ENCODE measurements around the gene HOXB4. TPM values are rescaled to one million over a fixed set of nuclear protein-coding genes. Genes with fewer than 3 reads are reported as not detected.

Gene HOXB4
- total and polyA plus RNA-seq, 4 donors, result 1.4 to 6.7 (median 2.6) TPM

- ATAC-seq (ENCODE audit: insufficient read depth, low FRiP score) (no peak), DNase-seq (no peak)
- H3K27ac ChIP-seq (ENCODE audit: low read depth in 1 of 2, low read length in 1 of 2), result no peak overlapping the region
- H3K4me1 ChIP-seq (ENCODE audit: control insufficient read depth in 5 of 5, insufficient read depth in 5 of 5, low read length in 5 of 5), result peaks cover 0 to 26% (median 6%) of the 10 kb centered on the region in 5 donors
- H3K9me3 ChIP-seq (ENCODE audit: control insufficient read depth in 4 of 4, insufficient read depth in 3 of 4, low read length in 3 of 4), result no peaks in the 10 kb centered on the region
- no peaks in the 10 kb centered on the region for H3K36me3 ChIP-seq (ENCODE audit: control insufficient read depth in 4 of 4, insufficient read depth in 4 of 4, low read length in 4 of 4)
- H3K4me3 ChIP-seq, result no peak overlapping the region
- no peak overlapping the region for H3K9ac ChIP-seq (ENCODE audit: insufficient read depth in 1 of 2, low read length in 2 of 2)
- 63 to 81% methylated on average over 37 of the region's 37 CpGs for WGBS, 2 donors
- TF ChIP-seq CTCF (IDR thresholded peaks at IDR 0.05; ENCODE audit: control extremely low read depth, extremely low read depth), result no peak
- peaks cover 0 to 57% (median 3%) of the 10 kb centered on the region in 3 donors for H3K27me3 ChIP-seq (ENCODE audit: control insufficient read depth in 3 of 3, insufficient read depth in 3 of 3, low read length in 2 of 3)
Measured at GRCh38 chr17:48530208-48530886, 47.8 kb downstream of the HOXB4 start.

- 77 to 84% methylated on average over 11 of the region's 11 CpGs for WGBS, 2 donors
- H3K27ac ChIP-seq (ENCODE audit: low read depth in 1 of 2, low read length in 1 of 2), result no peak overlapping the region
- no peak overlapping the region for H3K4me3 ChIP-seq
- no peaks in the 10 kb centered on the region for H3K36me3 ChIP-seq (ENCODE audit: control insufficient read depth in 4 of 4, insufficient read depth in 4 of 4, low read length in 4 of 4)
- H3K4me1 ChIP-seq (ENCODE audit: control insufficient read depth in 5 of 5, insufficient read depth in 5 of 5, low read length in 5 of 5), result peaks cover 0 to 26% (median 6%) of the 10 kb centered on the region in 5 donors
- H3K9me3 ChIP-seq (ENCODE audit: control insufficient read depth in 4 of 4, insufficient read depth in 3 of 4, low read length in 3 of 4), result no peaks in the 10 kb centered on the region
- peaks cover 0 to 61% (median 3%) of the 10 kb centered on the region in 3 donors for H3K27me3 ChIP-seq (ENCODE audit: control insufficient read depth in 3 of 3, insufficient read depth in 3 of 3, low read length in 2 of 3)
- ATAC-seq (ENCODE audit: insufficient read depth, low FRiP score), result no peak
- no peak overlapping the region for H3K9ac ChIP-seq (ENCODE audit: insufficient read depth in 1 of 2, low read length in 2 of 2)
- no peak for TF ChIP-seq CTCF (IDR thresholded peaks at IDR 0.05; ENCODE audit: control extremely low read depth, extremely low read depth)
- DNase-seq, result no peak
Measured at GRCh38 chr17:48529683-48530009, 48.5 kb downstream of the HOXB4 start.

- DNase-seq (no peak), ATAC-seq (ENCODE audit: insufficient read depth, low FRiP score) (no peak)
Measured at GRCh38 chr17:48528936-48529682, 49.0 kb downstream of the HOXB4 start.

More at GRCh38 chr17:48528936-48529682, 49.0 kb downstream of the HOXB4 start:
- no peak for TF ChIP-seq CTCF (IDR thresholded peaks at IDR 0.05; ENCODE audit: control extremely low read depth, extremely low read depth)
- Histone ChIP-seq H3K27ac (ENCODE audit: low read depth in 1 of 2, low read length in 1 of 2) (no peak overlapping the region), H3K4me1 (ENCODE audit: control insufficient read depth in 5 of 5, insufficient read depth in 5 of 5, low read length in 5 of 5) (peaks cover 0 to 26% (median 6%) of the 10 kb centered on the region in 5 donors), H3K9me3 (ENCODE audit: control insufficient read depth in 4 of 4, insufficient read depth in 3 of 4, low read length in 3 of 4) (no peaks in the 10 kb centered on the region), H3K4me3 (no peak overlapping the region), H3K9ac (ENCODE audit: insufficient read depth in 1 of 2, low read length in 2 of 2) (no peak overlapping the region), H3K27me3 (ENCODE audit: control insufficient read depth in 3 of 3, insufficient read depth in 3 of 3, low read length in 2 of 3) (peaks cover 0 to 64% (median 3%) of the 10 kb centered on the region in 3 donors), H3K36me3 (ENCODE audit: control insufficient read depth in 4 of 4, insufficient read depth in 4 of 4, low read length in 4 of 4) (no peaks in the 10 kb centered on the region)
- WGBS, 2 donors, result 82 to 83% methylated on average over 11 of the region's 11 CpGs
